Liver (tissue), 3 donors: ENCODE results near the gene ALG12.
"Not testable (repeated sequence)": the region's sequence is repeated elsewhere in the genome, so short reads cannot be mapped to it uniquely, and the experiment has no call there.

ENCODE experiments used
- EGR1 ChIP-seq, 2 donors: IDR thresholded peaks; 2 replicates each; pipeline ENCODE4 v1.6.1; 2016 to 2018; ENCODE audit warnings: antibody characterized with exemption in 2 of 2, low read depth in 2 of 2
- FOXA2 ChIP-seq: IDR thresholded peaks from 2 replicates; pipeline ENCODE4 v1.6.1; 2016; ENCODE audit warnings: antibody characterized with exemption
- GABPA ChIP-seq, 2 donors: IDR thresholded peaks in 1 of 2; conservative IDR thresholded peaks in 1 of 2; 2 replicates each; pipeline ENCODE4 v1.6.1; 2016; ENCODE audit warnings: antibody characterized with exemption in 2 of 2, mild to moderate bottlenecking in 1 of 2, moderate library complexity in 1 of 2
- NR2F2 ChIP-seq: IDR thresholded peaks from 2 replicates; pipeline ENCODE4 v1.6.1; 2016; ENCODE audit warnings: antibody characterized with exemption
- RAD21 ChIP-seq, 2 donors: IDR thresholded peaks; 2 replicates each; pipeline ENCODE4 v1.6.1; 2016; ENCODE audit warnings: antibody characterized with exemption in 2 of 2, mild to moderate bottlenecking in 2 of 2
- SP1 ChIP-seq: IDR thresholded peaks from 2 replicates; pipeline ENCODE4 v1.6.1; 2018; ENCODE audit warnings: antibody characterized with exemption, mild to moderate bottlenecking
- TAF1 ChIP-seq: conservative IDR thresholded peaks from 2 replicates; pipeline ENCODE4 v1.6.1; 2016; ENCODE audit warnings: antibody characterized with exemption, mild to moderate bottlenecking
- YY1 ChIP-seq: IDR thresholded peaks from 2 replicates; pipeline ENCODE4 v1.6.1; 2016; ENCODE audit warnings: antibody characterized with exemption, mild to moderate bottlenecking
- TF ChIP-seq, protein P1 (sequence below): fragments of 150-350 bp; IDR thresholded peaks from 2 replicates; pipeline ENCODE4 v1.5.1; 2017; ENCODE audit warnings: improper control_type of control experiment, low read depth, low read length; ENCODE audit not compliant: missing input control
- TF ChIP-seq, protein P2 (sequence below): IDR thresholded peaks from 2 replicates; pipeline ENCODE4 v1.6.1; 2016; ENCODE audit warnings: antibody characterized with exemption
- TF ChIP-seq, protein P3 (sequence below): IDR thresholded peaks from 2 replicates; pipeline ENCODE4 v1.6.1; 2016; ENCODE audit warnings: antibody characterized with exemption, mild to moderate bottlenecking
- TF ChIP-seq, protein P4 (sequence below): IDR thresholded peaks from 2 replicates; pipeline ENCODE4 v1.6.1; 2016; ENCODE audit warnings: antibody characterized with exemption
- TF ChIP-seq, protein P5 (sequence below): IDR thresholded peaks from 2 replicates; pipeline ENCODE4 v1.6.1; 2016; ENCODE audit warnings: antibody characterized with exemption
- donor health status: healthy.
- donor health status: healthy.

DNA sequence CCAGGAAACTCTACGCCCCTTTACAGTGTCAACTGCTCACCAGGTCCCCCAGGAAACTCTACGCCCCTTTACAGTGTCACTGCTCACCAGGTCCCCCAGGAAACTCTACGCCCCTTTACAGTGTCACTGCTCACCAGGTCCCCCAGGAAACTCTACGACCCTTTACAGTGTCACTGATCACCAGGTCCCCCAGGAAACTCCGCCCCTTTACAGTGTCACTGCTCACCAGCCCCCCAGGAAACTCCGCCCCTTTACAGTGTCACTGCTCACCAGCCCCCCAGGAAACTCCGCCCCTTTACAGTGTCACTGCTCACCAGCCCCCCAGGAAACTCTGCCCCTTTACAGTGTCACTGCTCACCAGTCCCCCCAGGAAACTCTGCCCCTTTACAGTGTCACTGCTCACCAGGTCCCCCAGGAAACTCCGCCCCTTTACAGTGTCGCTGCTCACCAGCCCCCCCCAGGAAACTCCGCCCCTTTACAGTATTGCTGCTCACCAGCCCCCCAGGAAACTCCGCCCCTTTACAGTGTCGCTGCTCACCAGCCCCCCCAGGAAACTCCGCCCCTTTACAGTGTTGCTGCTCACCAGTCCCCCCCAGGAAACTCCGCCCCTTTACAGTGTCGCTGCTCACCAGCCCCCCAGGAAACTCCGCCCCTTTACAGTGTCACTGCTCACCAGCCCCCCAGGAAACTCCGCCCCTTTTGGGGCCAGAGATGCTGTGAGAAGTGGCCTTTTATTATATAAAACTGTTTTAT lies 27.0 kb upstream of the ALG12 start:
- TF ChIP-seq, protein P1, sequence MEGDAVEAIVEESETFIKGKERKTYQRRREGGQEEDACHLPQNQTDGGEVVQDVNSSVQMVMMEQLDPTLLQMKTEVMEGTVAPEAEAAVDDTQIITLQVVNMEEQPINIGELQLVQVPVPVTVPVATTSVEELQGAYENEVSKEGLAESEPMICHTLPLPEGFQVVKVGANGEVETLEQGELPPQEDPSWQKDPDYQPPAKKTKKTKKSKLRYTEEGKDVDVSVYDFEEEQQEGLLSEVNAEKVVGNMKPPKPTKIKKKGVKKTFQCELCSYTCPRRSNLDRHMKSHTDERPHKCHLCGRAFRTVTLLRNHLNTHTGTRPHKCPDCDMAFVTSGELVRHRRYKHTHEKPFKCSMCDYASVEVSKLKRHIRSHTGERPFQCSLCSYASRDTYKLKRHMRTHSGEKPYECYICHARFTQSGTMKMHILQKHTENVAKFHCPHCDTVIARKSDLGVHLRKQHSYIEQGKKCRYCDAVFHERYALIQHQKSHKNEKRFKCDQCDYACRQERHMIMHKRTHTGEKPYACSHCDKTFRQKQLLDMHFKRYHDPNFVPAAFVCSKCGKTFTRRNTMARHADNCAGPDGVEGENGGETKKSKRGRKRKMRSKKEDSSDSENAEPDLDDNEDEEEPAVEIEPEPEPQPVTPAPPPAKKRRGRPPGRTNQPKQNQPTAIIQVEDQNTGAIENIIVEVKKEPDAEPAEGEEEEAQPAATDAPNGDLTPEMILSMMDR: not testable (repeated sequence)
- TF ChIP-seq RAD21 (IDR thresholded peaks at IDR 0.05); SP1; EGR1 (IDR thresholded peaks at IDR 0.05; ENCODE audit: low read depth in 2 of 2); YY1; NR2F2; TAF1; FOXA2: not testable (repeated sequence)
- TF ChIP-seq, protein P2, sequence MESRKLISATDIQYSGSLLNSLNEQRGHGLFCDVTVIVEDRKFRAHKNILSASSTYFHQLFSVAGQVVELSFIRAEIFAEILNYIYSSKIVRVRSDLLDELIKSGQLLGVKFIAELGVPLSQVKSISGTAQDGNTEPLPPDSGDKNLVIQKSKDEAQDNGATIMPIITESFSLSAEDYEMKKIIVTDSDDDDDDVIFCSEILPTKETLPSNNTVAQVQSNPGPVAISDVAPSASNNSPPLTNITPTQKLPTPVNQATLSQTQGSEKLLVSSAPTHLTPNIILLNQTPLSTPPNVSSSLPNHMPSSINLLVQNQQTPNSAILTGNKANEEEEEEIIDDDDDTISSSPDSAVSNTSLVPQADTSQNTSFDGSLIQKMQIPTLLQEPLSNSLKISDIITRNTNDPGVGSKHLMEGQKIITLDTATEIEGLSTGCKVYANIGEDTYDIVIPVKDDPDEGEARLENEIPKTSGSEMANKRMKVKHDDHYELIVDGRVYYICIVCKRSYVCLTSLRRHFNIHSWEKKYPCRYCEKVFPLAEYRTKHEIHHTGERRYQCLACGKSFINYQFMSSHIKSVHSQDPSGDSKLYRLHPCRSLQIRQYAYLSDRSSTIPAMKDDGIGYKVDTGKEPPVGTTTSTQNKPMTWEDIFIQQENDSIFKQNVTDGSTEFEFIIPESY: not testable (repeated sequence)
- TF ChIP-seq, protein P3, sequence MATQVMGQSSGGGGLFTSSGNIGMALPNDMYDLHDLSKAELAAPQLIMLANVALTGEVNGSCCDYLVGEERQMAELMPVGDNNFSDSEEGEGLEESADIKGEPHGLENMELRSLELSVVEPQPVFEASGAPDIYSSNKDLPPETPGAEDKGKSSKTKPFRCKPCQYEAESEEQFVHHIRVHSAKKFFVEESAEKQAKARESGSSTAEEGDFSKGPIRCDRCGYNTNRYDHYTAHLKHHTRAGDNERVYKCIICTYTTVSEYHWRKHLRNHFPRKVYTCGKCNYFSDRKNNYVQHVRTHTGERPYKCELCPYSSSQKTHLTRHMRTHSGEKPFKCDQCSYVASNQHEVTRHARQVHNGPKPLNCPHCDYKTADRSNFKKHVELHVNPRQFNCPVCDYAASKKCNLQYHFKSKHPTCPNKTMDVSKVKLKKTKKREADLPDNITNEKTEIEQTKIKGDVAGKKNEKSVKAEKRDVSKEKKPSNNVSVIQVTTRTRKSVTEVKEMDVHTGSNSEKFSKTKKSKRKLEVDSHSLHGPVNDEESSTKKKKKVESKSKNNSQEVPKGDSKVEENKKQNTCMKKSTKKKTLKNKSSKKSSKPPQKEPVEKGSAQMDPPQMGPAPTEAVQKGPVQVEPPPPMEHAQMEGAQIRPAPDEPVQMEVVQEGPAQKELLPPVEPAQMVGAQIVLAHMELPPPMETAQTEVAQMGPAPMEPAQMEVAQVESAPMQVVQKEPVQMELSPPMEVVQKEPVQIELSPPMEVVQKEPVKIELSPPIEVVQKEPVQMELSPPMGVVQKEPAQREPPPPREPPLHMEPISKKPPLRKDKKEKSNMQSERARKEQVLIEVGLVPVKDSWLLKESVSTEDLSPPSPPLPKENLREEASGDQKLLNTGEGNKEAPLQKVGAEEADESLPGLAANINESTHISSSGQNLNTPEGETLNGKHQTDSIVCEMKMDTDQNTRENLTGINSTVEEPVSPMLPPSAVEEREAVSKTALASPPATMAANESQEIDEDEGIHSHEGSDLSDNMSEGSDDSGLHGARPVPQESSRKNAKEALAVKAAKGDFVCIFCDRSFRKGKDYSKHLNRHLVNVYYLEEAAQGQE: not testable (repeated sequence)
- TF ChIP-seq, protein P4, sequence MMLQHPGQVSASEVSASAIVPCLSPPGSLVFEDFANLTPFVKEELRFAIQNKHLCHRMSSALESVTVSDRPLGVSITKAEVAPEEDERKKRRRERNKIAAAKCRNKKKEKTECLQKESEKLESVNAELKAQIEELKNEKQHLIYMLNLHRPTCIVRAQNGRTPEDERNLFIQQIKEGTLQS: not testable (repeated sequence)
- peak in 1 of 2 donors; percentile 79 for TF ChIP-seq GABPA (IDR thresholded peaks at IDR 0.05 in 1 of 2, conservative IDR thresholded peaks at IDR 0.05 in 1 of 2)
- TF ChIP-seq, protein P5, sequence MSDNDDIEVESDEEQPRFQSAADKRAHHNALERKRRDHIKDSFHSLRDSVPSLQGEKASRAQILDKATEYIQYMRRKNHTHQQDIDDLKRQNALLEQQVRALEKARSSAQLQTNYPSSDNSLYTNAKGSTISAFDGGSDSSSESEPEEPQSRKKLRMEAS: not testable (repeated sequence)
